GM18502 (cell line): ENCODE measurements around the gene SCNN1B.
"Not testable (repeated sequence)": the region's sequence is repeated elsewhere in the genome, so short reads cannot be mapped to it uniquely, and the experiment has no call there.

Experiments
- ATAC-seq: cut with Tn5 transposase; IDR thresholded peaks from one replicate; pipeline ENCODE4 v1.9.1; 2021; ENCODE audit warnings: mild to moderate bottlenecking; ENCODE audit not compliant: unreplicated experiment, poor library complexity

SCNN1B gene

GRCh38 chr16:23286131-23286532, 16.0 kb upstream of the SCNN1B start:
- no peak for ATAC-seq

- no peak for ATAC-seq
These were observed 13.9 kb upstream of the SCNN1B start for GRCh38 chr16:23288209-23288608.

GRCh38 chr16:23288726-23289512, 13.2 kb upstream of the SCNN1B start:
- ATAC-seq = no peak

GRCh38 chr16:23290189-23291062, 11.7 kb upstream of the SCNN1B start:
- no peak for ATAC-seq

DNA sequence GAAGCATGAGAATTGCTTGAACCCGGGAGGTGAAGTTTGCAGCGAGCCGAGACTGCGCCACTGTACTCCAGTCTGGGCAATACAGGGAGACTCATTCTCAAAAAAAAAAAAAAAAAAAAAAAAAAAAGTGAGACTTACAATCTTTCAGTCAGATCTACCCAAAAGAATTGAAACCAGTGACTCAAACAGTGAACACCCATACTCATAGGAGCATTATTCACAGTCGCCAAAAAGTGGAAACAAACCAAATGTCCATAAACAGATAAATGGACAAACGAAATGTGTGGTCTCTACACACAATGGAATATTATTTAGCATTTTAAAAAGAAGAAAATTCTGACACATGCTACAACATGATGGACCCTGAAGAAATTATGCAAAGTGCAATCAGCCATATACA, 9.1 kb upstream of the SCNN1B start:
- no peak for ATAC-seq

GRCh38 chr16:23294260-23294659, 7.8 kb upstream of the SCNN1B start:
- no peak for ATAC-seq

GRCh38 chr16:23296994-23297393, 5.1 kb upstream of the SCNN1B start:
- no peak for ATAC-seq

DNA sequence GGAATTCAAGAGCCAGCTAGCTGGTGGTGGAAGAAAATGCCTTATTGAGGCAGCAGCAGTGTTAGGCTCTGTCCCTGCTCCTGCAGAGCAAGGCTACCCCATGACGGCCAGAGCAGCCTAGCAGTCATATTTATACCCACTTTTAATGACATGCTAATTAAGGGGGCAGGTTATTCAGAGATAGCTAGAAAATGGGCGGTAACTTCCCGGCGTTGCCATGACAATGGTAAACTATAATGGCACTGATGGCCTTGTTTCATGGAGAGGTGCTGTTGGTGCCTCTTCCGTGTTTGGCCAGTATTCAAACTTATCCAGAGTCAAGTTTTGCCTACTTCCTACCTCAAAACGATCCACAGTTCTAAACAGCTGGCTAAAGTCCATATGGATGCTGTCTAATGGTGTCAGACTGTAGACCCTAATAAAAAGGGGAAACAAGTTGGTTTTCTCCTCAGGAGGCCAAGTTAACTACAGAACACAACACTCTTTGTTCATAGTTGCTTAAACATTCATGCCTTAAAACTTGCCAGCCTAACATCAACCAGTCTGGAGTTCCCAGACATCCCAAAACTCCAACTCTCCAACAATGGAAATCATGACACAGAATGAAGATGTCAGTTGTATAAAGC, 3.7 kb upstream of the SCNN1B start:
- ATAC-seq = no peak

DNA sequence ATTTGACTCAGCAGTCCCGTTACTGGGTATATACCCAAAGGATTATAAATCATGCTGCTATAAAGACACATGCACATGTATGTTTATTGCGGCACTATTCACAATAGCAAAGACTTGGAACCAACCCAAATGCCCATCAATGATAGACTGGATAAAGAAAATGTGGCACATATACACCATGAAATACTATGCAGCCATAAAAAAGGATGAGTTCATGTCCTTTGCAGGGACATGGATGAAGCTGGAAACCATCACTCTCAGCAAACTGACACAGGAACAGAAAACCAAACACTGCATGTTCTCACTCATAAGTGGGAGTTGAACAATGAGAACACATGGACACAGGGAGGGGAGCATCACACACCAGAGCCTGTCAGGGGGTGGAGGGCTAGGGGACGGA, 2.3 kb upstream of the SCNN1B start:
- ATAC-seq = not testable (repeated sequence)

DNA sequence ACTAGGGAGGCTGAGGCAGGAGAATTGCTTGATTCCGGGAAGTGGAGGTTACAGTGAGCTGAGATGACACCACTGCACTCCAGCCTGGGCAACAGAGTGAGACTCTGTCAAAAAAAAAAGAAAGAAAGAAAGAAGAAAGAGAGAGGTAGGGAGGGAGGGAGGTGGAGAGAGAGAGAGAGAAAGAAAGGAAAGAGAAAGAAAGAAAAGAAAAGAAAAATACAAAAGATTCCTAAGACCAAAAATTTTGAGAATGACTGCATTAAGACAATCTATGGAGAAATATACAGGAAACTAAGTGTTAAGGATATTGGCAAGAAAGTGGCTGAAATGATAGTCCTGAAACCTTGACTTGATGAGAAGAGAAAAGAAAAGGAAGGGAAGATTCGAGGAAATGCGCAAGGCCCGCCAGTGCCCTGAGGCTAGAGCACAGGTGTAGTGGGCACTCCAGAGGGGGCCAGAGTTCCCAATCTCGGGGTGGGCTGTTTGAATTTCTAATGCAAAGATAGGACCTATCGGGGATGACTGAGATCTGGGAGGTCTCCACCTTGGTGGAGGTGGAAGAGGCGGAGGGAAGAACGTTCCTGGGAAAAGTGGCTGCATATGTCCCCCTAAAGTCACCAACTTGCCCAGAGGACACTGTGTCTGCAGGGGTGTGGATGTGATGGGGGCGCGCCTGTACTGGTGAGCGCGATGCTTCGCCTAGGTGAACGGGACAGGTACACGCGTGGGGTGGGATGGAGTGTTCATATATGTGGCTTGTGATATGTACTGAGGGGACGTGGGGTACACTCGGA, 654 bp upstream of the SCNN1B start:
- no peak for ATAC-seq

GRCh38 chr16:23303685-23304084, 1.6 kb downstream of the SCNN1B start:
- no peak for ATAC-seq

DNA sequence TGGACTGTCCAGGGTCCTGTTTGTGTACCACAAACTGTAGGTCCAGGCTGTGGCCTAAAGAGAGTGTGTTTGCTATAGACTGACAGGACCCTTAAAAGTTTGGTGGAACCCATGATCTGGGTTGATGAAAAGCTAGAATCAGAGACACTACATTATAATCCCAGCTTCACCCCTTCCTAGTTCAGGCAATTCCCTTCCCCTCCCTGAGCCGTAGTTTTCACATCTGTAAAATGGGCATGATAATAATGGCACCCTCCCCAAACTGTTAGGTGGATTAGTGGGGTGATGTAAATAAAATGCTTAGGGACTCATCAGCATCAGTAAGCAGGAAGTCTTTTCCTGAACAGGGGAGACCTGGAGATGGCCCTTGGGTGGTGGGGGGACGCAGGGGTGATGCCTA, 2.5 kb downstream of the SCNN1B start:
- no peak for ATAC-seq

DNA sequence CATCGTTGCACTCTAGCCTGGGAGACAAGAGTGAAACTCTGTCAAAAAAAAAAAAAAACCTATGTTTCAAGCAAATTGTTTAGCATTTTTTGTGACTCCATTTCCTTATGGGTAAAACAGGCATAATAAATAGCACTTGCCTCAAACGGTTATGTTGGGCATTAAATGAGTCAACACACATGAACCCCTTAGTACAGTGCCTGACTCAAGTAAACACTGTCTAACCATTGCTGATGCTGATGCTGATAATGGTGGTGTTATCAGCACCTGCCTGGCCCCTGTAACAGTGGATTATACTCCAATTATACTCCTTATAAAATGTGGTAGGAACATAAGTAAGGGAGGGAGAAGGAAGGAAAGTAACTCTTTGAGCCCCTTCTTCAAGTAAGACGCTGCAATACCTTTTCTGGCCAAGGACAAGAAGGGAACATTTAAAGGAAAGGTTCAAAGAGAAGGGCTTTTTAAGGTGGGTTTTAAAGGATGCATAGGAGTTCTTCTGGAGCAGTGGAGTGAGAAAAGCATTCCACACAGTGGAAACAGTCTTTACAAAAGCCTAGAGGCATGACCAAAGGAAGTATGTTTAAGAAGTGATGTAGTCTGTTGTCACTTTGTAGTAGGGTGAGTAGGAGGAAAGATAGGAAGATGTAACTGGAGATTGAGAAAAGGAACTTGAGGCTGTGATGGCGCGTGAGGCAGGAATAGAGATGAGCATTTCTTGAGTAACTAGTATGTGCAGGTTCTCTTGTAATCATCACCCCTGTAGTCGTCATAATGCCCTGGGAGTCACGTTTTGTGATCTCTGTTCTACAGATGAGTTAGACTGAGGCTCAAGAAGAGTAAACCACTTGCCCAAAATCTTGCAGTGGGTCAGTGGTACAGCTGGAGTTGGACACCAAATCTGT, 4.3 kb downstream of the SCNN1B start:
- no peak for ATAC-seq

DNA sequence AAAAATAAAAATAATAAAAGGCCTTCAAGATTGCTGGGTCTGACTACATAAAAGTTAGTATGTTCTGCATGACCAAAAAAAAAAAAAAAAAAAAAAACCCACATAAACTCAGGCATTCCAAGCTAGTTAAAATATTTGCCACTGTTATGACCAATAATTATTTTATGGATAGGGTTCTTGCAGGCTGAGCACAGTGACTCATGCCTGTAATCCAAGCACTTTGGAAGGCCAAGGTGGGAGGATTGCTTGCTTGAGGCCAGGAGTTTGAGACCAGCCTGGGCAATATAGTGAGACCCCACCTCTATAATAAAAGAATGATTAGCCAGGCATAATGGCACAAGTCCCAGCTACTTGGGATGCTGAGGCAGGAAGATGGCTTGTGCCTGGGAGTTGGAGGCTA, 8.1 kb downstream of the SCNN1B start:
- no peak for ATAC-seq

DNA sequence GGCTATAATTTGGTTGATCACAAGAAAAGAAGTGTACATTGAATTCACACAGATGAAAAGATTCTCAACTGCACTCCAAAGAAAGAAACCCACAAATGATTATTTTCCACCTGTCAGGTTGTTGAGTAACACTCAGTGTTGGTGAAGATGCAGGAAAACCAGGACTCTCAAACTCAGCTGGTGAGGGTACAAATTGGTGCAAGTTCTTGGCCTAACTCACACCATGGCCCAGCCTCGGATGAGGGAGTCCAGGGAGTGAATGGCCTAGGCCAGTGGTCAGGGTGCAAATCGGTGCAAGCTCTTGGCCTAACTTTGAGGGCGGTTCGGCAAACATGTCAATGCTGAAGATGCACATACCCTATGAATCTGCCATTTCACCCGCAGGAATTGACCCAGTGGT, 8.6 kb downstream of the SCNN1B start:
- no peak for ATAC-seq

- ATAC-seq = no peak
These were observed 14.1 kb downstream of the SCNN1B start for GRCh38 chr16:23316232-23316631.

DNA sequence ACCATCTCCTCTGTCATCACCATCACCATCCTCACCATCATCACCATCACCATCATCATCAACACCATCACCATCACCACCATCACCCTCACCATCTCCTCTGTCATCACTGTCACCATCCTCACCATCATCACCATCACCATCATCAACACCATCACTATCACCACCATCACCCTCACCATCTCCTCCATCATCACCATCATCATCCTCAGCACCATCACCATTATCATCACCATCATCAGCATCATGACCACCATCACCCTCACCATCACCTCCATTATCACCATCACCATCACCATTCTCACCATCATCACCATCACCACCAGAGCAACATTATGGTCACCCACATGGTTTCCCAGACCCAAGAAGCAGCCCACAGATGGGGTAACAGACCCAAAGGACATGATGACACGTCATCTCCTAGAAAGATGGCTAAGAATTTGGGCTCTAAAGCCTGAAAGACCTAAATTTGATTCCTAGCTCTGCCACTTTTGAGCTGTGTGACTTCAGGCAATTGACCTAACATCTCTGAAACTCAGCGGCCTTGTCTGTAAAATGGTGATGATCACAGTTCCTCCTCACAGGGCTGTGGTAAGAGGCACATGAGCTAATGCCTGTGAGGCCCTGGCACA, 14.6 kb downstream of the SCNN1B start:
- no peak for ATAC-seq

- no peak for ATAC-seq
These were observed 15.2 kb downstream of the SCNN1B start for GRCh38 chr16:23317266-23317661.

DNA sequence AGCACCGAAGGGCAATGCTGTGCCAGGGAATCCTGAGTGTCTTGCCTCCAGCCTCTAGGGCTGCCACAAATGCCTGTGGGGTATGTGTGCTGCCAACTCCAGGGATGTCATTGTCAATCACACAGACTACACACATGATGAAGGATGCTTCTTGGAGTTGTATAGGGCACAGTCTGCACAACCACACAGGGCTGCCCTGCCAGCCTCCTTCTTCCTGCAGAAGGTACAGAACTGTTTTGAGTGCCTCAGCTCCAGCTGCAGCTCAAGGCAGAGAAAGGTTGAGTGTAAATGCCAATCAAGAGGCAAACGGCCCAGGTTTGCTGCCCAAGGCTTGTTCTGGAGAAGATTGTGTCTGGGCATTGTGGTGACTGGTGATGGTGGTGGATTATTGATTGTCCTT, 15.6 kb downstream of the SCNN1B start:
- ATAC-seq = no peak
